HG03060 (cell line): ENCODE data around the gene ARHGAP23.

Source experiments
- ATAC-seq: cut with Tn5 transposase; IDR thresholded peaks from one replicate; pipeline ENCODE4 v1.9.1; 2021; ENCODE audit warnings: low read depth, moderate number of reproducible peaks; ENCODE audit not compliant: unreplicated experiment

Gene ARHGAP23

GRCh38 chr17:38440614-38441397 lies 12.5 kb downstream of the ARHGAP23 start:
- no peak for ATAC-seq

- no peak for ATAC-seq
These were observed 13.3 kb downstream of the ARHGAP23 start for GRCh38 chr17:38441429-38442061.

GRCh38 chr17:38442548-38442947 lies 14.3 kb downstream of the ARHGAP23 start:
- ATAC-seq, result no peak

GRCh38 chr17:38443356-38444031 lies 15.2 kb downstream of the ARHGAP23 start:
- no peak for ATAC-seq

GRCh38 chr17:38444151-38444550 lies 15.9 kb downstream of the ARHGAP23 start:
- ATAC-seq, result no peak

- no peak for ATAC-seq
These were observed 19.3 kb downstream of the ARHGAP23 start for GRCh38 chr17:38447502-38448085.

- no peak for ATAC-seq
These were observed 20.0 kb downstream of the ARHGAP23 start for GRCh38 chr17:38448208-38448771.

GRCh38 chr17:38449364-38449763 lies 21.1 kb downstream of the ARHGAP23 start:
- no peak for ATAC-seq

- no peak for ATAC-seq
These were observed 22.3 kb downstream of the ARHGAP23 start for GRCh38 chr17:38450557-38451029.

GRCh38 chr17:38451030-38451839 lies 23.0 kb downstream of the ARHGAP23 start:
- no peak for ATAC-seq

GRCh38 chr17:38451840-38452529 lies 23.7 kb downstream of the ARHGAP23 start:
- ATAC-seq, result no peak

- ATAC-seq, result no peak
These were observed 24.5 kb downstream of the ARHGAP23 start for GRCh38 chr17:38452719-38453118.

- ATAC-seq, result no peak
These were observed 25.7 kb downstream of the ARHGAP23 start for GRCh38 chr17:38453951-38454421.

- no peak for ATAC-seq
These were observed 26.3 kb downstream of the ARHGAP23 start for GRCh38 chr17:38454532-38454931.

- no peak for ATAC-seq
These were observed 27.1 kb downstream of the ARHGAP23 start for GRCh38 chr17:38455288-38455915.

GRCh38 chr17:38456031-38456815 lies 28.0 kb downstream of the ARHGAP23 start:
- ATAC-seq, result no peak

- no peak for ATAC-seq
These were observed 29.5 kb downstream of the ARHGAP23 start for GRCh38 chr17:38457577-38458371.
